Ureter (tissue), 1 donor: Measurements from ENCODE around the gene ALB. TPM values are rescaled to one million over a fixed set of nuclear protein-coding genes. Genes with fewer than 3 reads are reported as not detected.

Experiments used
- DNase-seq: peaks from one replicate; pipeline ENCODE4 v3.0.0-alpha.2; 2020; ENCODE audit warnings: low spot score
- total RNA-seq: library from RNA; stranded (reverse); gene quantifications from one replicate; pipeline ENCODE4 v1.2.4, GENCODE V29; 2023
- donor health status: DM: yes; HTN: yes; CAD: no.

The ALB gene
- total RNA-seq, 1 donor from 2014 or later: 11.9 TPM

- no peak for DNase-seq
These were observed 4.2 kb downstream of the ALB start for GRCh38 chr4:73408181-73408867.

GRCh38 chr4:73409012-73409862, 5.2 kb downstream of the ALB start:
- DNase-seq: no peak

GRCh38 chr4:73409978-73410548, 6.0 kb downstream of the ALB start:
- no peak for DNase-seq

GRCh38 chr4:73410916-73411730, 7.0 kb downstream of the ALB start:
- no peak for DNase-seq

GRCh38 chr4:73411731-73412414, 7.8 kb downstream of the ALB start:
- no peak for DNase-seq

GRCh38 chr4:73413294-73413755, 9.2 kb downstream of the ALB start:
- DNase-seq: no peak

- no peak for DNase-seq
These were observed 10.8 kb downstream of the ALB start for GRCh38 chr4:73414936-73415271.

- no peak for DNase-seq
These were observed 11.7 kb downstream of the ALB start for GRCh38 chr4:73415807-73416238.

GRCh38 chr4:73416423-73417087, 12.5 kb downstream of the ALB start:
- no peak for DNase-seq

GRCh38 chr4:73417342-73417741, 13.3 kb downstream of the ALB start:
- no peak for DNase-seq

GRCh38 chr4:73417973-73418372, 13.9 kb downstream of the ALB start:
- no peak for DNase-seq

- DNase-seq: no peak
These were observed 14.6 kb downstream of the ALB start for GRCh38 chr4:73418677-73419076.

GRCh38 chr4:73419106-73420038, 15.3 kb downstream of the ALB start:
- no peak for DNase-seq

- no peak for DNase-seq
These were observed 16.5 kb downstream of the ALB start for GRCh38 chr4:73420615-73421014.

GRCh38 chr4:73421708-73422457, 17.8 kb downstream of the ALB start:
- no peak for DNase-seq

GRCh38 chr4:73422458-73422752, 18.3 kb downstream of the ALB start:
- no peak for DNase-seq

GRCh38 chr4:73423184-73423583, 19.1 kb downstream of the ALB start:
- DNase-seq: no peak

- no peak for DNase-seq
These were observed 22.6 kb downstream of the ALB start for GRCh38 chr4:73426666-73427065.

- no peak for DNase-seq
These were observed 25.0 kb downstream of the ALB start for GRCh38 chr4:73429118-73429517.
